DOHH2 (cell line): ENCODE results near the gene PARP3.

ENCODE experiments used
- H3F3A ChIP-seq: fragments of 200-600 bp; sonication (generic), shearing (Covaris generic); 2 replicates; pipeline ENCODE4 v1.6.0; 2016; ENCODE audit warnings: antibody characterized with exemption, mild to moderate bottlenecking; ENCODE audit not compliant: control insufficient read depth, insufficient read depth
- H3K27ac ChIP-seq: fragments of 200-600 bp; sonication (generic); 2 replicates; pipeline ENCODE4 v1.5.1; 2014; ENCODE audit warnings: low read depth, mild to moderate bottlenecking, low read length, moderate library complexity
- H3K27me3 ChIP-seq: fragments of 200-600 bp; sonication (generic); 2 replicates; pipeline ENCODE4 v1.6.1; 2014; ENCODE audit warnings: mild to moderate bottlenecking, low read length, mixed read lengths; ENCODE audit not compliant: control insufficient read depth
- H3K36me3 ChIP-seq: fragments of 200-600 bp; sonication (generic); 2 replicates; pipeline ENCODE4 v1.6.1; 2014; ENCODE audit warnings: mild to moderate bottlenecking, low read length, moderate library complexity, mixed read lengths; ENCODE audit not compliant: control insufficient read depth
- H3K4me1 ChIP-seq: fragments of 200-600 bp; sonication (generic); 2 replicates; pipeline ENCODE4 v1.6.1; 2014; ENCODE audit warnings: mild to moderate bottlenecking, low read length, mixed read lengths; ENCODE audit not compliant: control insufficient read depth
- H3K4me2 ChIP-seq: fragments of 200-600 bp; sonication (generic); 2 replicates; pipeline ENCODE4 v1.6.0; 2014; ENCODE audit warnings: mild to moderate bottlenecking, low read length, moderate library complexity
- H3K4me3 ChIP-seq: fragments of 200-600 bp; sonication (generic); 2 replicates; pipeline ENCODE4 v1.5.1; 2014; ENCODE audit warnings: mild to moderate bottlenecking, low read length, mixed read lengths
- H3K79me2 ChIP-seq: fragments of 200-600 bp; sonication (generic); 2 replicates; pipeline ENCODE4 v1.6.1; 2014; ENCODE audit warnings: mild to moderate bottlenecking, low read length, mixed read lengths; ENCODE audit not compliant: control insufficient read depth
- H3K9me2 ChIP-seq: fragments of 200-600 bp; sonication (generic); replicated peaks from 2 replicates; pipeline ENCODE4 v1.6.1; 2014; ENCODE audit warnings: mild to moderate bottlenecking, low read length, mixed read lengths; ENCODE audit not compliant: control insufficient read depth
- H3K9me3 ChIP-seq: fragments of 200-600 bp; sonication (generic); 2 replicates; pipeline ENCODE4 v1.6.1; 2014; ENCODE audit warnings: antibody characterized with exemption, low read length, mixed read lengths; ENCODE audit not compliant: control insufficient read depth, insufficient read depth
- H4K20me1 ChIP-seq: fragments of 200-600 bp; sonication (generic); 2 replicates; pipeline ENCODE4 v1.6.0; 2014; ENCODE audit warnings: low read depth, mild to moderate bottlenecking, antibody characterized with exemption, low read length, moderate library complexity; ENCODE audit not compliant: control insufficient read depth, insufficient read depth
- CTCF ChIP-seq: fragments of 200-600 bp; sonication (generic); IDR thresholded peaks from one replicate; pipeline ENCODE4 v1.5.1; 2014; ENCODE audit warnings: antibody characterized with exemption, mild to moderate bottlenecking, low read depth, low read length; ENCODE audit not compliant: poor library complexity, severe bottlenecking
- EZH2phosphoT487 ChIP-seq: fragments of 200-600 bp; sonication (generic); IDR thresholded peaks from 2 replicates; pipeline ENCODE4 v1.6.1; 2017; ENCODE audit warnings: borderline replicate concordance, mild to moderate bottlenecking, antibody characterized with exemption, low read length, moderate library complexity, mixed read lengths

PARP3 gene

GRCh38 chr3:51974277-51974962, 32.3 kb downstream of the PARP3 start:
- Histone ChIP-seq H3K4me2 (peak overlapping the region; percentile 95), H3K4me3 (peak overlapping the region; percentile 99), H3K9me3 (no peaks in the 10 kb centered on the region), H3K79me2 (peaks cover 25% of the 10 kb centered on the region), H3K36me3 (peaks cover 13% of the 10 kb centered on the region), H3K4me1 (peaks cover 19% of the 10 kb centered on the region), H4K20me1 (no peaks in the 10 kb centered on the region), H3K27ac (peak overlapping the region; percentile 60), H3F3A (peaks cover 26% of the 10 kb centered on the region), H3K9me2 (no peaks in the 10 kb centered on the region), H3K27me3 (no peaks in the 10 kb centered on the region)
- peak; percentile 53 for TF ChIP-seq CTCF
- no peak for TF ChIP-seq EZH2phosphoT487

- H3K9me2 ChIP-seq, result no peaks in the 10 kb centered on the region
- H3K4me3 ChIP-seq, result peak within 1 kb of the TSS; percentile 99
- H3K36me3 ChIP-seq, result peaks cover 14% of the 10 kb centered on the region
- H3F3A ChIP-seq, result peaks cover 24% of the 10 kb centered on the region
- H3K4me1 ChIP-seq, result peaks cover 19% of the 10 kb centered on the region
- H4K20me1 ChIP-seq, result no peaks in the 10 kb centered on the region
- H3K79me2 ChIP-seq, result peaks cover 25% of the 10 kb centered on the region
- H3K27me3 ChIP-seq, result no peaks in the 10 kb centered on the region
- peak within 1 kb of the TSS; percentile 60 for H3K27ac ChIP-seq
- TF ChIP-seq EZH2phosphoT487 (no peak), CTCF (no peak)
- no peaks in the 10 kb centered on the region for H3K9me3 ChIP-seq
- H3K4me2 ChIP-seq, result peak within 1 kb of the TSS; percentile 95
Measured at GRCh38 chr3:51974963-51975851, 33.0 kb downstream of the PARP3 start, which contains the start of gene ABHD14A. Gene ABHD14A, plus strand, starts transcription at chr3:51975064. Its CDS starts 72 bp downstream, at chr3:51975136.

- Histone ChIP-seq H3K4me3 (peak overlapping the region; percentile 99), H3K27ac (no peak overlapping the region), H3K79me2 (peaks cover 32% of the 10 kb centered on the region), H3K9me2 (no peaks in the 10 kb centered on the region), H3K36me3 (peaks cover 15% of the 10 kb centered on the region), H3K9me3 (no peaks in the 10 kb centered on the region), H3K4me1 (peaks cover 19% of the 10 kb centered on the region), H3K27me3 (no peaks in the 10 kb centered on the region), H4K20me1 (no peaks in the 10 kb centered on the region), H3F3A (peaks cover 24% of the 10 kb centered on the region), H3K4me2 (peak overlapping the region; percentile 95)
- TF ChIP-seq CTCF, result peak; percentile 14
- TF ChIP-seq EZH2phosphoT487, result no peak
Measured at GRCh38 chr3:51975852-51976549, 33.8 kb downstream of the PARP3 start.
